OCI-LY7 (cell line): ENCODE results near the gene DCX.

Experiments used
- EZH2phosphoT487 ChIP-seq: fragments of 200-600 bp; sonication (generic); IDR thresholded peaks from 2 replicates; pipeline ENCODE4 v1.6.1; 2018; ENCODE audit warnings: low read depth, borderline replicate concordance, mild to moderate bottlenecking, mixed run types, antibody characterized with exemption, low read length, moderate library complexity, mixed read lengths
- TF ChIP-seq, protein P1 (sequence below): fragments of 200-600 bp; sonication (generic); conservative IDR thresholded peaks from 2 replicates; pipeline ENCODE4 v1.5.1; 2014; ENCODE audit warnings: mild to moderate bottlenecking, antibody characterized with exemption, low read length, moderate library complexity, mixed read lengths

DNA sequence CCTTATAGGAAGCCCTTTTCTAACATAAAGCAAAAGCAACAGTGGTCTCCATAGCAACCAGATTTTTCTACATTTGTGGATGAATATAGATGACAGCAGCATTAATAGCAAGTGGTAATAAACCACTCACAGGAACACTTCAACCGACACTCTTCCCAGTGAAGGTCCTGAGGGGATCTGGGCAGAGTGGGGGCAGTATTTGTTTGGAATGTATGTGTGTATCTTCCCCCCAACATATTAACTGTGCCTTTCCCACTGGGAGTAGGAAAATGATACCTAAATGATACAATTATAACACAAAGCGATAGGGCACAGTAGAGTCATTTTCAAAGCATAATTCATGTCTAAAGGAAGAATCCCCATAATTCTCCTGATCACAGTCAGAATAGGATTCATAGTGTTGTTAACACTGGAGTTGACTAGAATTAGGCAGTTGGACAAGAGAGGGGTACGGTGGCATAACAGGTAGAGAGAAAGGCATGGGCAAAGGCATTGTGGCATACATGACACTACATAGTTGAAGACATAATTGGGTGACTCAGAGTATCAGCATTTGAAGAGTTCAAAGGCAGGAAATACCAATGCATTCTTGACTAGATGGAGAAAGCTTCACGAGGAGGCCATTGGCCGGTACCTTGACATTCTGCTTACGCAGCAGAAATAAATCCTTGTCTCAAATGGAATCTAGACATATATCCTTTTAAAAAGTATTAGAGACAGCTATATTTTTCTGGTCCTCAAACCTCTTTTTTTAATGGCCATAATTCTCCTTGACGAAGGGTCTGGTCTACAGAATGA lies 156.9 kb downstream of the DCX start:
- TF ChIP-seq, protein P1, sequence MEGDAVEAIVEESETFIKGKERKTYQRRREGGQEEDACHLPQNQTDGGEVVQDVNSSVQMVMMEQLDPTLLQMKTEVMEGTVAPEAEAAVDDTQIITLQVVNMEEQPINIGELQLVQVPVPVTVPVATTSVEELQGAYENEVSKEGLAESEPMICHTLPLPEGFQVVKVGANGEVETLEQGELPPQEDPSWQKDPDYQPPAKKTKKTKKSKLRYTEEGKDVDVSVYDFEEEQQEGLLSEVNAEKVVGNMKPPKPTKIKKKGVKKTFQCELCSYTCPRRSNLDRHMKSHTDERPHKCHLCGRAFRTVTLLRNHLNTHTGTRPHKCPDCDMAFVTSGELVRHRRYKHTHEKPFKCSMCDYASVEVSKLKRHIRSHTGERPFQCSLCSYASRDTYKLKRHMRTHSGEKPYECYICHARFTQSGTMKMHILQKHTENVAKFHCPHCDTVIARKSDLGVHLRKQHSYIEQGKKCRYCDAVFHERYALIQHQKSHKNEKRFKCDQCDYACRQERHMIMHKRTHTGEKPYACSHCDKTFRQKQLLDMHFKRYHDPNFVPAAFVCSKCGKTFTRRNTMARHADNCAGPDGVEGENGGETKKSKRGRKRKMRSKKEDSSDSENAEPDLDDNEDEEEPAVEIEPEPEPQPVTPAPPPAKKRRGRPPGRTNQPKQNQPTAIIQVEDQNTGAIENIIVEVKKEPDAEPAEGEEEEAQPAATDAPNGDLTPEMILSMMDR: no peak
- TF ChIP-seq EZH2phosphoT487: no peak
